Stomach (tissue), 9 donors: ENCODE data around the gene RAET1G. TPM values are rescaled to one million over a fixed set of nuclear protein-coding genes. Genes with fewer than 3 reads are reported as not detected.
A peak's percentile ranks its signal among the peaks of the same experiment; 100 is the strongest.

Experiments used
- DNase-seq, 2 donors: peaks; one replicate each; pipeline versions ENCODE4 v3.0.0 to v3.0.0-alpha.2; 2013 to 2019
- H3K27ac ChIP-seq, 5 donors: fragments of 200-600 bp in 4 of 5; sonication (generic) in 4 of 5; one replicate each; pipeline ENCODE4 v1.5.1; 2013 to 2019; ENCODE audit warnings: mild to moderate bottlenecking in 1 of 5, moderate library complexity in 1 of 5
- H3K27me3 ChIP-seq, 3 donors: fragments of 200-600 bp; sonication (generic); one replicate each; pipeline ENCODE4 v1.5.1; 2017 to 2019; ENCODE audit warnings: mixed run types in 1 of 3
- H3K36me3 ChIP-seq, 4 donors: fragments of 200-600 bp; sonication (generic); 1 replicate in 3 of 4; 2 replicates in 1 of 4; pipeline ENCODE4 v1.5.1; 2016 to 2019
- H3K4me1 ChIP-seq, 4 donors: fragments of 200-600 bp; sonication (generic); one replicate each; pipeline ENCODE4 v1.5.1; 2016 to 2019
- H3K4me3 ChIP-seq, 4 donors: fragments of 200-600 bp; sonication (generic) in 3 of 4; one replicate each; pipeline ENCODE4 v1.5.1; 2016 to 2019; ENCODE audit warnings: mild to moderate bottlenecking in 1 of 4
- H3K9me3 ChIP-seq, 4 donors: fragments of 200-600 bp; sonication (generic); one replicate each; pipeline ENCODE4 v1.5.1; 2016 to 2019
- CTCF ChIP-seq, 7 experiments: fragments of 450-650 bp in 4 of 7; fragments of 200-600 bp in 3 of 7; sonication (generic) in 3 of 7; IDR thresholded peaks; one replicate each; pipeline ENCODE4 v1.5.1; 2016 to 2019; ENCODE audit warnings: antibody characterized with exemption in 7 of 7, control low read depth in 2 of 7, mild to moderate bottlenecking in 1 of 7
- EP300 ChIP-seq: sonication (generic); formaldehyde crosslinking; IDR thresholded peaks from one replicate; pipeline ENCODE4 v1.6.1; 2017; ENCODE audit warnings: antibody characterized with exemption
- POLR2A ChIP-seq, 4 donors: fragments of 450-650 bp; IDR thresholded peaks; one replicate each; pipeline ENCODE4 v1.6.1; 2016; ENCODE audit warnings: antibody characterized with exemption in 4 of 4, control low read depth in 2 of 4, mild to moderate bottlenecking in 1 of 4, moderate library complexity in 1 of 4
- POLR2AphosphoS5 ChIP-seq, 3 donors: sonication (generic); formaldehyde crosslinking; IDR thresholded peaks; one replicate each; pipeline ENCODE4 v1.6.1; 2016; ENCODE audit warnings: antibody characterized with exemption in 3 of 3
- WGBS, 5 donors: extraction: QIAGEN DNeasy Blood & Tissue Kit in 3 of 5; methylation state at CpG; one replicate each; pipeline versions ENCODE4 v1.1.5 to v1.1.7; 2013 to 2018; 5-methylcytosine and 5-hydroxymethylcytosine counted together
- intact Hi-C: fragments of 100-400 bp; cut with DNase I; formaldehyde crosslinking; loops from one replicate; pipeline ENCODE4 v1.15.1; 2023; ENCODE audit warnings: low total_unique reads
- polyA plus RNA-seq, 3 donors: library from polyadenylated mRNA; stranded (reverse); fragments of 200-250 nt; gene quantifications; one replicate each; pipeline ENCODE4 v1.2.3, GENCODE V29; 2013
- total RNA-seq, 5 donors: library from RNA; depleted of rRNA; stranded (reverse); fragments of >200 nt; gene quantifications; one replicate each; pipeline versions ENCODE4 v1.1.0 to v1.2.3, GENCODE V29; 2014 to 2016
- donor health status: healthy with polysubstance abuse.
- donor health status: Bipolar disorder and iron deficiency.
- donor health status: healthy.

Gene RAET1G
- total and polyA plus RNA-seq, 8 donors, result 0.89 to 3.1 TPM; not detected in 6

- WGBS, 5 donors, result 18 to 30% (median 24%) methylated on average over 7 to 13 of the region's 13 CpGs
- no peak for DNase-seq
- H3K36me3 ChIP-seq, result no peaks in the 10 kb centered on the region
- H3K4me3 ChIP-seq, result peak overlapping the region; percentile 44 to 54 (median 48)
- H3K27me3 ChIP-seq, result peaks cover 23 to 85% (median 51%) of the 10 kb centered on the region in 3 donors
- no peak for TF ChIP-seq POLR2A (IDR thresholded peaks at IDR 0.05)
- no peak for TF ChIP-seq EP300
- no peak for TF ChIP-seq POLR2AphosphoS5 (IDR thresholded peaks at IDR 0.05)
- TF ChIP-seq CTCF (IDR thresholded peaks at IDR 0.05), result no peak
- H3K9me3 ChIP-seq, result no peaks in the 10 kb centered on the region
- intact Hi-C loops, result no loop called here
- peak overlapping the region in 1 of 5 donors; percentile 55 for H3K27ac ChIP-seq
- peaks cover 17 to 32% (median 28%) of the 10 kb centered on the region in 4 donors for H3K4me1 ChIP-seq
Measured at GRCh38 chr6:149942461-149942829, 19.5 kb upstream of the RAET1G start.

GRCh38 chr6:149941583-149942460, 18.9 kb upstream of the RAET1G start, which contains the start of gene ULBP2:
TSS of gene ULBP2 (plus strand) at chr6:149942014. CDS start at chr6:149942073, 59 bp downstream.
- Histone ChIP-seq H3K36me3 (no peaks in the 10 kb centered on the region), H3K4me3 (peak within 1 kb of the TSS; percentile 44 to 54 (median 48)), H3K27me3 (peaks cover 23 to 89% (median 54%) of the 10 kb centered on the region in 3 donors), H3K27ac (peak within 1 kb of the TSS in 1 of 5 donors; percentile 55), H3K9me3 (no peaks in the 10 kb centered on the region), H3K4me1 (peaks cover 17 to 32% (median 28%) of the 10 kb centered on the region in 4 donors)
- WGBS, 5 donors, result 1 to 2% (median 1%) methylated on average over 47 to 62 of the region's 62 CpGs
- peak; percentile 71 to 93 for DNase-seq
- TF ChIP-seq CTCF (IDR thresholded peaks at IDR 0.05) (no peak), POLR2AphosphoS5 (IDR thresholded peaks at IDR 0.05) (peak in 2 of 3 donors; percentile 47)
- intact Hi-C loops, result no loop called here

- H3K9me3 ChIP-seq, result no peaks in the 10 kb centered on the region
- intact Hi-C loops, result no loop called here
- no peaks in the 10 kb centered on the region for H3K36me3 ChIP-seq
- WGBS, 5 donors, result 21 to 33% (median 28%) methylated on average over 6 of the region's 6 CpGs
- H3K27me3 ChIP-seq, result peaks cover 23 to 89% (median 64%) of the 10 kb centered on the region in 3 donors
- TF ChIP-seq CTCF (IDR thresholded peaks at IDR 0.05) (no peak), POLR2AphosphoS5 (IDR thresholded peaks at IDR 0.05) (no peak), POLR2A (IDR thresholded peaks at IDR 0.05) (no peak), EP300 (no peak)
- DNase-seq, result no peak
- H3K4me1 ChIP-seq, result peaks cover 17 to 32% (median 28%) of the 10 kb centered on the region in 4 donors
- no peak overlapping the region for H3K27ac ChIP-seq
- H3K4me3 ChIP-seq, result no peak overlapping the region
Measured at GRCh38 chr6:149940672-149940982, 17.7 kb upstream of the RAET1G start.

GRCh38 chr6:149939909-149940671, 17.2 kb upstream of the RAET1G start:
- no peak overlapping the region for H3K27ac ChIP-seq
- DNase-seq, result no peak
- H3K9me3 ChIP-seq, result no peaks in the 10 kb centered on the region
- no peak overlapping the region for H3K4me3 ChIP-seq
- intact Hi-C loops, result no loop called here
- peaks cover 17 to 32% (median 28%) of the 10 kb centered on the region in 4 donors for H3K4me1 ChIP-seq
- WGBS, 5 donors, result 16 to 19% (median 18%) methylated on average over 4 to 6 of the region's 6 CpGs
- TF ChIP-seq CTCF (IDR thresholded peaks at IDR 0.05) (no peak), EP300 (no peak), POLR2A (IDR thresholded peaks at IDR 0.05) (no peak), POLR2AphosphoS5 (IDR thresholded peaks at IDR 0.05) (no peak)
- peaks cover 23 to 90% (median 69%) of the 10 kb centered on the region in 3 donors for H3K27me3 ChIP-seq
- no peaks in the 10 kb centered on the region for H3K36me3 ChIP-seq
